Osteoblast (primary cell): ENCODE data around the gene STPG3. TPM values are rescaled to one million over a fixed set of nuclear protein-coding genes. Genes with fewer than 3 reads are reported as not detected.

Experiments
- DNase-seq: peaks from one replicate; pipeline ENCODE4 v3.0.0; 2011; ENCODE audit warnings: low spot score, mixed read lengths; ENCODE audit not compliant: insufficient read length; ENCODE audit errors: missing footprints
- H2AFZ ChIP-seq: 2 replicates; pipeline ENCODE4 v1.6.0; 2011; ENCODE audit warnings: mild to moderate bottlenecking, low read length
- H3K27ac ChIP-seq: 2 replicates; pipeline ENCODE4 v1.5.1; 2011; ENCODE audit warnings: mild to moderate bottlenecking, low read depth, low read length, moderate library complexity
- H3K27me3 ChIP-seq: 2 replicates; pipeline ENCODE4 v1.6.0; 2012; ENCODE audit warnings: mild to moderate bottlenecking, control low read depth, inconsistent platforms, low read length, moderate library complexity; ENCODE audit not compliant: insufficient read depth
- H3K36me3 ChIP-seq: 2 replicates; pipeline ENCODE4 v1.5.1; 2011; ENCODE audit warnings: mild to moderate bottlenecking, low read length, control low read depth, moderate library complexity; ENCODE audit not compliant: insufficient read depth
- H3K4me1 ChIP-seq: 2 replicates; pipeline ENCODE4 v1.5.1; 2011; ENCODE audit warnings: mild to moderate bottlenecking, low read length, control low read depth, moderate library complexity; ENCODE audit not compliant: insufficient read depth
- H3K4me2 ChIP-seq: 2 replicates; pipeline ENCODE4 v1.6.0; 2011; ENCODE audit warnings: mild to moderate bottlenecking, low read length; ENCODE audit not compliant: insufficient read depth
- H3K4me3 ChIP-seq: fragments of 200-600 bp; sonication (generic); 3 replicates; pipeline ENCODE4 v1.5.1; 2012; ENCODE audit warnings: mild to moderate bottlenecking, low read length, inconsistent platforms; ENCODE audit not compliant: insufficient read depth
- H3K79me2 ChIP-seq: 2 replicates; pipeline ENCODE4 v1.6.0; 2012; ENCODE audit warnings: mild to moderate bottlenecking, low read length, control low read depth, inconsistent platforms; ENCODE audit not compliant: insufficient read depth
- H3K9me3 ChIP-seq: 2 replicates; pipeline ENCODE4 v1.5.1; 2011; ENCODE audit warnings: low read depth, low read length, control low read depth
- H4K20me1 ChIP-seq: 2 replicates; pipeline ENCODE4 v1.6.0; 2012; ENCODE audit warnings: mild to moderate bottlenecking, low read length, control low read depth; ENCODE audit not compliant: insufficient read depth
- CTCF ChIP-seq: IDR thresholded peaks from 2 replicates; pipeline ENCODE4 v1.5.1; 2011; ENCODE audit warnings: mild to moderate bottlenecking, low read depth, low read length, moderate library complexity; ENCODE audit errors: extremely low read depth
- total RNA-seq: library from RNA; depleted of rRNA; stranded (reverse); fragments of >200 nt; gene quantifications from 2 replicates; pipeline ENCODE4 v1.2.3, GENCODE V29; 2012

The STPG3 gene
- total RNA-seq, 1 donor = 0.36 TPM

GRCh38 chr9:137266162-137266527 lies 15.1 kb downstream of the STPG3 start:
- H3K36me3 ChIP-seq = peaks cover 45% of the 10 kb centered on the region

GRCh38 chr9:137266585-137267453 lies 15.7 kb downstream of the STPG3 start:
- Histone ChIP-seq H3K36me3 (peaks cover 45% of the 10 kb centered on the region), H3K9me3 (no peaks in the 10 kb centered on the region), H3K79me2 (peaks cover 17% of the 10 kb centered on the region), H3K4me1 (peaks cover 20% of the 10 kb centered on the region), H2AFZ (no peak overlapping the region), H3K27me3 (no peaks in the 10 kb centered on the region), H3K4me3 (no peak overlapping the region), H4K20me1 (peaks cover 11% of the 10 kb centered on the region), H3K4me2 (no peak overlapping the region), H3K27ac (no peak overlapping the region)
- DNase-seq = peak; percentile 60
- TF ChIP-seq CTCF = no peak

More at GRCh38 chr9:137266162-137266527, 15.1 kb downstream of the STPG3 start:
- Histone ChIP-seq H3K9me3 (no peaks in the 10 kb centered on the region), H4K20me1 (peaks cover 11% of the 10 kb centered on the region), H3K4me1 (peaks cover 20% of the 10 kb centered on the region), H3K27ac (no peak overlapping the region), H3K79me2 (peaks cover 17% of the 10 kb centered on the region), H3K27me3 (no peaks in the 10 kb centered on the region), H2AFZ (no peak overlapping the region), H3K4me3 (no peak overlapping the region), H3K4me2 (no peak overlapping the region)
- no peak for TF ChIP-seq CTCF
- no peak for DNase-seq

GRCh38 chr9:137267933-137268355 lies 16.9 kb downstream of the STPG3 start:
- H4K20me1 ChIP-seq = peaks cover 11% of the 10 kb centered on the region
- H3K4me2 ChIP-seq = no peak overlapping the region
- no peak overlapping the region for H3K4me3 ChIP-seq
- no peak for TF ChIP-seq CTCF
- H3K79me2 ChIP-seq = peaks cover 17% of the 10 kb centered on the region
- peaks cover 20% of the 10 kb centered on the region for H3K4me1 ChIP-seq
- peak; percentile 96 for DNase-seq
- H3K27me3 ChIP-seq = no peaks in the 10 kb centered on the region
- H3K36me3 ChIP-seq = peaks cover 53% of the 10 kb centered on the region
- H3K9me3 ChIP-seq = no peaks in the 10 kb centered on the region
- H2AFZ ChIP-seq = no peak overlapping the region
- peak overlapping the region; percentile 45 for H3K27ac ChIP-seq

- H4K20me1 ChIP-seq = peaks cover 11% of the 10 kb centered on the region
- H3K36me3 ChIP-seq = peaks cover 55% of the 10 kb centered on the region
- H3K9me3 ChIP-seq = no peaks in the 10 kb centered on the region
- H3K79me2 ChIP-seq = peaks cover 17% of the 10 kb centered on the region
- H3K4me2 ChIP-seq = no peak overlapping the region
- H3K27ac ChIP-seq = peak overlapping the region; percentile 61
- no peaks in the 10 kb centered on the region for H3K27me3 ChIP-seq
- H3K4me3 ChIP-seq = no peak overlapping the region
- no peak for TF ChIP-seq CTCF
- DNase-seq = peak; percentile 77
- peaks cover 20% of the 10 kb centered on the region for H3K4me1 ChIP-seq
- no peak overlapping the region for H2AFZ ChIP-seq
Measured at GRCh38 chr9:137268538-137269201, 17.6 kb downstream of the STPG3 start.
